ENCODE measurements around the gene DGUOK.

The DGUOK gene

DNA sequence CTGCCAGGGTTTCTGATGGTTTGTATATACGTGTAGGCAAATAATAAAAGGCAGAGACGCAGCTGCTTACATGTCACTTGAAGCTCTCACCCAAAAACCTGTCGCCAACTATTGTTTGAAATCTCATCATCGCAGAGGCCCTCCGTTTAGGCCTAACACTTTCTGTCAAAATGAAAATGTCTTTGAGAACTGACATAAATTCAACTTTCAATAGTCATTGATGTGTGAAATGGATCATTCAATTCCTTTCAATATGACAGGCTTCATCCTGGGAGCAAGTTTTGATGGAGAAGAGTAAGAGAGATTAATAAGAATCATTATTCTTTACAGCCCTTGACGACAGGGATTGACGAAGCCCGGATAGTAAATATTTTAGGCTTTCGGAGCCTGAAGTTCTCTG is 31.2 kb upstream of the DGUOK start:
- TF ChIP-seq ZFX (IDR thresholded peaks at IDR 0.05): no peak
- TF ChIP-seq, protein P1, sequence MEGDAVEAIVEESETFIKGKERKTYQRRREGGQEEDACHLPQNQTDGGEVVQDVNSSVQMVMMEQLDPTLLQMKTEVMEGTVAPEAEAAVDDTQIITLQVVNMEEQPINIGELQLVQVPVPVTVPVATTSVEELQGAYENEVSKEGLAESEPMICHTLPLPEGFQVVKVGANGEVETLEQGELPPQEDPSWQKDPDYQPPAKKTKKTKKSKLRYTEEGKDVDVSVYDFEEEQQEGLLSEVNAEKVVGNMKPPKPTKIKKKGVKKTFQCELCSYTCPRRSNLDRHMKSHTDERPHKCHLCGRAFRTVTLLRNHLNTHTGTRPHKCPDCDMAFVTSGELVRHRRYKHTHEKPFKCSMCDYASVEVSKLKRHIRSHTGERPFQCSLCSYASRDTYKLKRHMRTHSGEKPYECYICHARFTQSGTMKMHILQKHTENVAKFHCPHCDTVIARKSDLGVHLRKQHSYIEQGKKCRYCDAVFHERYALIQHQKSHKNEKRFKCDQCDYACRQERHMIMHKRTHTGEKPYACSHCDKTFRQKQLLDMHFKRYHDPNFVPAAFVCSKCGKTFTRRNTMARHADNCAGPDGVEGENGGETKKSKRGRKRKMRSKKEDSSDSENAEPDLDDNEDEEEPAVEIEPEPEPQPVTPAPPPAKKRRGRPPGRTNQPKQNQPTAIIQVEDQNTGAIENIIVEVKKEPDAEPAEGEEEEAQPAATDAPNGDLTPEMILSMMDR (conservative IDR thresholded peaks at IDR 0.05): no peak
- H3K27ac ChIP-seq: no peak overlapping the region

DNA sequence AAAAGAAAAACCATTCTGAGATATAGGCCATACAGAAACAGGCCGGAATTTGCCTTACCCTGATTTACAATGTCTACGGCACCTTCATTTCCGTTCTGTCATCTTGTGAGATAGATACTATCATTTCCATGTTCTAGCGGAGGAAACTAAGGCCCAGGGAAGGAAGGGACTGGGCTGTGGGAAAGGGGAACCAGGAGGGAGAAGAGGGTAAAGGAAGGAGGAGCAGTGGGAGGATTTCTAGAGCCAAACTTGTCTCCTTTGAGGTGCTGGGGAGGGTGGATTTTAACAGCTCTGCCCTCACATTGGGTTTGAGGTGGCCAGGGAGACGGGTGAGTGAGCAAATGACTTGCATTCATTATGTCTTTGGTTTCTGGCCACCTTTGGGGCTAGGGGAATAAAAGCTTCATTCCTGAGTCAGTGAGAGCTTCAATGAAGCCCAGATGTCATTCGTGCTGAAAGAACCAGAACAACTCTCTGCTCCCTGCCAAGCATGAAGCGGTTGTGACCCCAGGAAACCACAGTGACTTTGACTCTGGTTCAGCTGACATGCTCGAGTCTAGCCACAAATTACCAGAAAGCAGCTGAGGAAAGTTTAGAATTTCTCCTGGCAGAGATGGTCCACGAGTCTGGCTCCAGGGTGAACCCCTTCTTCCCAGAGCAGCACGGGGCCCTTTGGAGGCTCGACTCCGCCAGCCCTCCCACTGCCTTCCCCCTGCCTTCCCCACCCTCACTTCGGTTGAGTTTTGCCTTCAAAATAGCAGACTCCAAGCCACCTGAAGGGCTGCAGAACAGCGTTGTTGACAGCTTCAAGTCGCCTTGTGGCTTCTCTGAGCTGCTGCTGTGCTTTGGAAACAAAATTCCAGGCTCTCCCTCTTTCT is 30.1 kb upstream of the DGUOK start:
- no peak overlapping the region for H3K27ac ChIP-seq
- TF ChIP-seq ZFX (IDR thresholded peaks at IDR 0.05): no peak
- TF ChIP-seq, protein P1 (conservative IDR thresholded peaks at IDR 0.05): no peak

DNA sequence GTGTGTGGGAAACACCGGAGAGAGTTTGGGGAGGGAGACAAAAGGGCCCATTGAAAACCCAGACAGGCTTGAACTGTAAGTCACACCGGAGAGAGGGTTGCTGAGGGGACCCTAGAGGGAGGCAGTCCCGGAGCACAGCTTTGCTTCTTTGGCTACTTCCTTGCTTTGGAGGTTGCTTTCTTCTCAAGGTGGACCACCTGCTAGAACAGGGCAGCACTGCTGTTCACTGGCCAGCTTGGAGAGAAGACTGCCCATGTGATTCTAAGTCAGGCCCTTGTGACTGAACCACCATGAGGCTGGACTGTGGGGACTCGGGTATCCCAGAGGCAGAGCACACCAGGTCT is 29.5 kb upstream of the DGUOK start:
- H3K27ac ChIP-seq: no peak overlapping the region
- TF ChIP-seq ZFX (IDR thresholded peaks at IDR 0.05): no peak
- TF ChIP-seq, protein P1 (conservative IDR thresholded peaks at IDR 0.05): no peak

DNA sequence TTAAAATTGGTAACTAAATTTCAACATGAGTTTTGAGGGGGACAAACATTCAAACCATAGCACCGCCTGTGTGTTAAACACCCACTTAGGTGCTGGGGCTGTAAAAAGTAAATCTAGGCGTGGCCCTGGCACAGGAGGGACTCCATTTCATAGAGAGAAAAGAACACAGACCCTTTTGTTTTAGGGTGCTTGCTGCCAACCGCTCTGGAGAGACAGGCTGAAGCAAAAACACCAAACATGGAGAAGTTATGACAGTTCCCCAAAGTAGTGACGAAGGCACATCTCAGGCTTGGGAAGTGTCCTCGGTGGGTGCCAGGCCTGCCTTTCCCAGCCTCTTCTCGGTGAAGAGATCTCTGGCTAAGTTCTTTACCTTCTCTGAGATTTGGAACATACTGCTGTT is 28.7 kb upstream of the DGUOK start:
- TF ChIP-seq, protein P1 (conservative IDR thresholded peaks at IDR 0.05): no peak
- no peak for TF ChIP-seq ZFX (IDR thresholded peaks at IDR 0.05)
- H3K27ac ChIP-seq: no peak overlapping the region

DNA sequence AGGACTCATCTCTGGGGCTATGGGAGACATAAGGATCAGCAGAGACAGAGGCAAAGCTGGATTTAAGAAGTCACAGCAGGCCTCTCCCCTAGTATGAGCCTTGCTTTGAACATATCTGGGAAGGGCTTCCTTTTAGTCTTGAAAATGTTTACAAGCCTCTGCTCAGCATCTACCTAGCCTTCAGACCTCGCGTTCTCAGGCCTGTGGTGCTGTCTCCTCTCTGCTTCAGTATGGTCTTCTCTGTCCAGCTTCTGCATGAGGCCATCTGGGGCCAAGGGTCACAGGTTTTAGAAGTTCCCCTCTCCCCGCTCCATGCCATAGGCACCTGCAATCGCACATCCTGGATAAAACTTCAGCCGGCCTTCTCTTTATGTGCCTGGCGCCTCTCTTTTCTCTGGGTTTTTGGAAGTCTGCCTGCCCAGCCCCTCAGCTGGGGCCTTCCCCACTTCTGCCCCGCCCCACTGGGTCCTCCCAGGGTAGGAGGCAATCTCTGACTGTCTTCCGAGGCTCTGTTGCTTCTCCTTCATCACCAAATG is 26.8 kb upstream of the DGUOK start:
- TF ChIP-seq ZFX (IDR thresholded peaks at IDR 0.05): no peak
- TF ChIP-seq, protein P1 (conservative IDR thresholded peaks at IDR 0.05): no peak
- no peak overlapping the region for H3K27ac ChIP-seq

DNA sequence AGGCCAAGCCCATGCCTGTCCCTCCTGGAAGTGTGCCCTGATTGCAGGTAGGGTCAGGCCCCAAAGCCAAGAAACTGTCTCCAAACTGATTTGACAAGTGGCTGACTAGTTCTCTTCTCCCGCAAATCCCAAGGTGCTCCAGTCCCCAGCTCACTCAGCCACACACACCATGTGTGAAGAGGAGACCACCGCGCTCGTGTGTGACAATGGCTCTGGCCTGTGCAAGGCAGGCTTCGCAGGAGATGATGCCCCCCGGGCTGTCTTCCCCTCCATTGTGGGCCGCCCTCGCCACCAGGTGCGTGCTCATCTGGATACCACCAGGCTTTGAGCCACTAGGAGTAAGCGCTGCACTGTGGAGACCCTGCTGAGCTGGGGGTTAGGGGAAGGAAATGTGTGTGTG is 25.5 kb upstream of the DGUOK start:
- no peak for TF ChIP-seq ZFX (IDR thresholded peaks at IDR 0.05)
- TF ChIP-seq, protein P1 (conservative IDR thresholded peaks at IDR 0.05): no peak

DNA sequence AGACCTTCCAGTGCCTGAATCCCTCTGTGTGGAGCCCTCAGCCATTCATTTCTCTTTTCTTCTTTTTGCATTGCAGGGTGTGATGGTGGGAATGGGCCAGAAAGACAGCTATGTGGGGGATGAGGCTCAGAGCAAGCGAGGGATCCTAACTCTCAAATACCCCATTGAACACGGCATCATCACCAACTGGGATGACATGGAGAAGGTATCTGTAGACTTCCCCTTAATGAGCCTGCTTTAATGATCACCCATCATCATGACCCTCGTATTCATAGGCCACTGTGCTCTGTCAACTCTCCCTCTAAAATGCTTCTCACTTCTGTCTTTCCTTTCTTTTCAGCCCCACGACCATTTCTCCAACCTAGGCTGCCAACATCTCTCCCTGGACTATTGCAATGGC is 24.4 kb upstream of the DGUOK start:
- no peak for TF ChIP-seq ZFX (IDR thresholded peaks at IDR 0.05)
- TF ChIP-seq, protein P1 (conservative IDR thresholded peaks at IDR 0.05): no peak
- H3K27ac ChIP-seq: no peak overlapping the region

More for the DNA sequence above, 25.5 kb upstream of the DGUOK start:
- no peak overlapping the region for H3K27ac ChIP-seq
